Tibial artery (tissue), 4 donors: ENCODE data around the gene PRUNE1.

Source experiments
- DNase-seq, 2 donors: peaks; one replicate each; pipeline ENCODE4 v3.0.0-alpha.2; 2019
- H3K27ac ChIP-seq, 2 donors: fragments of 200-600 bp; sonication (generic) in 1 of 2; 1 replicate in 1 of 2; 2 replicates in 1 of 2; pipeline ENCODE4 v1.5.1; 2018 to 2019; ENCODE audit warnings: mild to moderate bottlenecking in 1 of 2
- H3K27me3 ChIP-seq, 2 donors: fragments of 200-600 bp; sonication (generic) in 1 of 2; one replicate each; pipeline versions ENCODE4 v1.5.1 to v1.6.0; 2016 to 2019
- H3K36me3 ChIP-seq, 3 donors: fragments of 200-600 bp; sonication (generic) in 2 of 3; one replicate each; pipeline ENCODE4 v1.5.1; 2016 to 2019; ENCODE audit warnings: mild to moderate bottlenecking in 2 of 3
- H3K4me1 ChIP-seq, 4 donors: fragments of 200-600 bp; sonication (generic) in 2 of 4; 1 replicate in 3 of 4; 2 replicates in 1 of 4; pipeline ENCODE4 v1.5.1; 2016 to 2019
- H3K4me3 ChIP-seq, 2 donors: fragments of 200-600 bp; sonication (generic) in 1 of 2; 1 replicate in 1 of 2; 2 replicates in 1 of 2; pipeline ENCODE4 v1.5.1; 2018 to 2019; ENCODE audit warnings: mild to moderate bottlenecking in 2 of 2
- H3K9me3 ChIP-seq, 3 donors: fragments of 200-600 bp; sonication (generic) in 1 of 3; one replicate each; pipeline ENCODE4 v1.5.1; 2016 to 2019
- CTCF ChIP-seq, 2 experiments: fragments of 200-600 bp in 1 of 2; fragments of 450-650 bp in 1 of 2; IDR thresholded peaks; one replicate each; pipeline ENCODE4 v1.5.1; 2017 to 2019; ENCODE audit warnings: antibody characterized with exemption in 2 of 2, mild to moderate bottlenecking in 1 of 2, moderate library complexity in 1 of 2
- intact Hi-C: fragments of 100-400 bp; cut with DNase I; formaldehyde crosslinking; loops from one replicate; pipeline ENCODE4 v1.15.0; 2023; ENCODE audit warnings: low total_unique reads

Gene PRUNE1

DNA sequence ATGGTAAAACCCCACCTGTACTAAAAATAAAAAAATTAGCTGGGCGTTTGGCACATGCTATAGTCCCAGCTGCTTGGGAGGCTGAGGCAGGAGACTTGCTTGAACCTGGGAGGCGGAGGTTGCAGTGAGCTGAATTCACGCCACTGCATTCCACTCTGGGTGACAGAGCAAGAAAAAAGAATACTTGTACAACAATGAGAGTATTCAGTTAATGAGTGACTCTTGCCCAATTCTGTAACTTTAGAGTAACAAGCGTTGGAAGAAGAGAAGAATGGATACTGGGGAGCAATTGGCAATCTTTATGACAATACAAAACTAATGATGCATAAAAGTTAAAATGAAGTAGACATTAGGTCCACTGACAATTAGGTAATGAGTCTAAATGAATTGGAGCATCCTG, 15.6 kb upstream of the PRUNE1 start:
- Histone ChIP-seq H3K27me3 (no peaks in the 10 kb centered on the region), H3K9me3 (no peaks in the 10 kb centered on the region), H3K4me3 (no peak overlapping the region), H3K4me1 (peaks cover 0 to 4% (median 0%) of the 10 kb centered on the region in 4 donors), H3K27ac (no peak overlapping the region), H3K36me3 (peaks cover 0 to 11% (median 9%) of the 10 kb centered on the region in 3 donors)
- TF ChIP-seq CTCF (IDR thresholded peaks at IDR 0.05): no peak
- DNase-seq: no peak
- intact Hi-C loops: no loop called here

- no peak for TF ChIP-seq CTCF (IDR thresholded peaks at IDR 0.05)
- Histone ChIP-seq H3K4me1 (peaks cover 0 to 4% (median 0%) of the 10 kb centered on the region in 4 donors), H3K27ac (no peak overlapping the region), H3K4me3 (no peak overlapping the region), H3K27me3 (no peaks in the 10 kb centered on the region), H3K36me3 (peaks cover 10 to 27% (median 26%) of the 10 kb centered on the region in 3 donors), H3K9me3 (no peaks in the 10 kb centered on the region)
- no peak for DNase-seq
- intact Hi-C loops: no loop called here
Measured at GRCh38 chr1:150994248-150994647, 14.0 kb upstream of the PRUNE1 start.

DNA sequence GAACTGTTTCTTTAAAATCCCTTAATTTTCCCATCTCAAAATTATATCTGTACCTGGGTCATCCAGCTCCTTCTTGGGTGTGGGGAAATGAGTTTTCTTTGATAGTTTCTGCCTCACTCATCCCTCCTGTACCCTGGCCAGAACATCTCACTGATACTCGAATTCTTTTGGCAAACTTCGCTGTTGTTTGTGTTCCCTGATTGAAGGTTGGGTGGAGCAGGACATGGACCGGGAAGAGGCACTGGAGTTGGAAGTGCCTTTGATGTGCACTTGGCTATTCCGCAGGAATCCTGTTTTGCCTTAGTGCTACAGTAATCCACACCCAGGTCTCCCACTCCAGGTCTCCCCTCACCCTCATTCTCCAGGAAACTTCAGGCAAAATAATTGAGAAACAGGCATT, 12.8 kb upstream of the PRUNE1 start:
- TF ChIP-seq CTCF (IDR thresholded peaks at IDR 0.05): no peak
- no peak overlapping the region for H3K4me3 ChIP-seq

GRCh38 chr1:150995896-150996295, 12.4 kb upstream of the PRUNE1 start:
- intact Hi-C loops: no loop called here
- Histone ChIP-seq H3K36me3 (peaks cover 19 to 42% (median 37%) of the 10 kb centered on the region in 3 donors), H3K4me1 (peaks cover 0 to 4% (median 0%) of the 10 kb centered on the region in 4 donors), H3K4me3 (no peak overlapping the region), H3K27ac (peak overlapping the region in 1 of 2 donors; percentile 27), H3K27me3 (no peaks in the 10 kb centered on the region), H3K9me3 (no peaks in the 10 kb centered on the region)
- peak in 1 of 2 donors; percentile 63 for DNase-seq
- TF ChIP-seq CTCF (IDR thresholded peaks at IDR 0.05): peak; percentile 80 to 83

More for the DNA sequence above, 12.8 kb upstream of the PRUNE1 start:
- Histone ChIP-seq H3K27me3 (no peaks in the 10 kb centered on the region), H3K4me1 (peaks cover 0 to 4% (median 0%) of the 10 kb centered on the region in 4 donors), H3K9me3 (no peaks in the 10 kb centered on the region), H3K27ac (peak overlapping the region in 1 of 2 donors; percentile 27), H3K36me3 (peaks cover 19 to 39% (median 33%) of the 10 kb centered on the region in 3 donors)
- DNase-seq: no peak
- intact Hi-C loops: no loop called here

- DNase-seq: no peak
- no peak overlapping the region for H3K4me3 ChIP-seq
- no peak for TF ChIP-seq CTCF (IDR thresholded peaks at IDR 0.05)
- intact Hi-C loops: no loop called here
- H3K36me3 ChIP-seq: peaks cover 19 to 56% (median 51%) of the 10 kb centered on the region in 3 donors
- no peaks in the 10 kb centered on the region for H3K27me3 ChIP-seq
- H3K9me3 ChIP-seq: no peaks in the 10 kb centered on the region
- H3K4me1 ChIP-seq: peaks cover 0 to 6% (median 3%) of the 10 kb centered on the region in 4 donors
- H3K27ac ChIP-seq: no peak overlapping the region
Measured at GRCh38 chr1:150997126-150997872, 10.9 kb upstream of the PRUNE1 start.
